ENCODE results near the gene ESF1. TPM values are rescaled to one million over a fixed set of nuclear protein-coding genes. Genes with fewer than 3 reads are reported as not detected.

Gene ESF1
- total and polyA plus RNA-seq, 9 of the 15 experiments (the other 6 are each of a cell fraction or from before 2014, with no cell fraction given), result 7.0 to 30.4 (median 18.6) TPM

DNA sequence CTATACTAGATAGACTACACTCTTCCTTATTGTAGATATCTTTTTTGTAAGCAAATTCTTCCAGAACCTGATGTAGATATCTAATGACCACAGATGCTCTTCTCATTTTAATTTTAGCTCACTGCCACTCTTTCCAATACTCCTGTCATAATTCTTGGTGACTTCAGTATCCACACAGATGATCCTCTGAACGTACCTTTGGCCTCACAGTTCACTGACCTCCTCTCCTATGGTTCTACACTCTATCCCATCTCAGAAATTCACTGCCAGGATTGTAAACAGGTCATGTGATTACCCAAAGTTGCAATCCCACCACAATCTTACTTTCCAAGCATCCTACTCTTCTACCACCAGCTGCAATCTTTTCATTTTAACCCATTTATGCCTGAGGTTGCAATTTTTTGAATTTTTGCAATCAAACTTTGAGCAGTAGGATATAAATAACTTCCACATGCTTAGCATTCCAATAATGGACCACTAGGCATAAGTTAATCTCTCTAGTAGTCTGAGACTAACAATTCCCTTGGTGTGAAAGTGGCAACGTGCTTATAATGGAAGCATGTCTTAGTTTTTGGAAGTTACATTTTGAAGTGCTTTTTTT, 31.2 kb downstream of the ESF1 start:
- intact Hi-C loops (cut with micrococcal nuclease), result no loop called here
- CTCF ChIA-PET (ENCODE audit: low intra/inter-chr PET ratio), result no interaction called here
- FAIRE-seq (no peak), DNase-seq (ENCODE audit: extremely low read depth in 1 of 4, low spot score in 3 of 4) (no peak), ATAC-seq (no peak)
- Histone ChIP-seq H3K9me1 (ENCODE audit: control insufficient read depth, insufficient read depth, low read length) (no peaks in the 10 kb centered on the region), H2AFZ (ENCODE audit: low read depth, low read length) (no peak overlapping the region), H3K27ac (ENCODE audit: extremely low read depth, low read depth, low read length) (no peak overlapping the region), H3K9me3 (replicated peaks; ENCODE audit: control insufficient read depth, insufficient read depth, low read depth, low read length) (no peaks in the 10 kb centered on the region), H3K4me3 (no peak overlapping the region), H4K20me1 (replicated peaks; ENCODE audit: control insufficient read depth, insufficient read depth, low read length) (no peaks in the 10 kb centered on the region), H3K27me3 (ENCODE audit: control insufficient read depth in 2 of 2, insufficient read depth in 2 of 2, low read length in 2 of 2) (no peaks in the 10 kb centered on the region), H3K36me3 (ENCODE audit: control insufficient read depth, insufficient read depth, low read length) (peaks cover 64% of the 10 kb centered on the region; the same call in 2 of the 3 replicates), H3K79me2 (ENCODE audit: control insufficient read depth, insufficient read depth, low read length) (no peaks in the 10 kb centered on the region), H3K4me1 (replicated peaks in 1 of 2; ENCODE audit: control insufficient read depth in 2 of 2, insufficient read depth in 2 of 2, low read length in 2 of 2) (no peaks in the 10 kb centered on the region), H3K9ac (ENCODE audit: insufficient read depth in 1 of 2, low read depth in 2 of 2, low read length in 2 of 2) (no peak overlapping the region), H3K4me2 (ENCODE audit: insufficient read depth, low read length) (no peak overlapping the region)
- POLR2A ChIA-PET, result interaction anchor here (1.0 kb wide), 1 partner anchor 38 kb away, joined by 3 read pairs; no protein-coding TSS in a partner anchor
- TSS peak; percentile 10 for BruUV-seq (replicated peaks)
- TF ChIP-seq, protein P1, sequence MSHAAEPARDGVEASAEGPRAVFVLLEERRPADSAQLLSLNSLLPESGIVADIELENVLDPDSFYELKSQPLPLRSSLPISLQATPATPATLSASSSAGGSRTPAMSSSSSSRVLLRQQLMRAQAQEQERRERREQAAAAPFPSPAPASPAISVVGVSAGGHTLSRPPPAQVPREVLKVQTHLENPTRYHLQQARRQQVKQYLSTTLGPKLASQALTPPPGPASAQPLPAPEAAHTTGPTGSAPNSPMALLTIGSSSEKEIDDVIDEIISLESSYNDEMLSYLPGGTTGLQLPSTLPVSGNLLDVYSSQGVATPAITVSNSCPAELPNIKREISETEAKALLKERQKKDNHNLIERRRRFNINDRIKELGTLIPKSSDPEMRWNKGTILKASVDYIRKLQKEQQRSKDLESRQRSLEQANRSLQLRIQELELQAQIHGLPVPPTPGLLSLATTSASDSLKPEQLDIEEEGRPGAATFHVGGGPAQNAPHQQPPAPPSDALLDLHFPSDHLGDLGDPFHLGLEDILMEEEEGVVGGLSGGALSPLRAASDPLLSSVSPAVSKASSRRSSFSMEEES (CRISPR knock-in tag; IDR thresholded peaks at IDR 0.05), result 0 out of 2 replicates have a peak, but pooled peaks have one; percentile 5
- TF ChIP-seq ELF1 (tag; IDR thresholded peaks at IDR 0.05), result no peak
- 86% methylated on average over 2 of the region's 2 CpGs for WGBS (ENCODE audit: insufficient coverage, low coverage, missing lambda C conversion rate)
- in situ Hi-C loops (cut with MboI), result no loop called here

DNA sequence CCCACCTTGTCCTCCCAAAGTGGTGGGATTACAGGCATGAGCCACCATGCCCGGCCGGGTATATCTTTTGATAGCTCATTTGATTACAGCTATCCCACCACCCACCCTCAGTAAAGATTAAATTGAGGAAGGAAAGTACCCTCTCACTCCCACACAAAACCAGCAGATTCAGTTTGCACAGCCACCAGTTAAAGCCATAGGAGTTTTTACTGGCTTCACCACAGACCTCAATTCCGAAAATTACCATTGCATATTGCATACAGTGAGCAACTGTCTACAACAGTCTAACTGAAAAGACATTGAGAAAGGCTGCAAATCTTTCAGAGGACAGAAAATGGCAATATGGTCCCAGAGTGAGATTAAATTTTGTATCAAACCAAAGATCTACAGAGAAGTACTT, 34.9 kb downstream of the ESF1 start:
- Histone ChIP-seq H4K20me1 (replicated peaks; ENCODE audit: control insufficient read depth, insufficient read depth, low read length) (no peaks in the 10 kb centered on the region), H3K9ac (ENCODE audit: insufficient read depth in 1 of 2, low read depth in 2 of 2, low read length in 2 of 2) (no peak overlapping the region), H3K9me1 (ENCODE audit: control insufficient read depth, insufficient read depth, low read length) (no peaks in the 10 kb centered on the region), H2AFZ (ENCODE audit: low read depth, low read length) (no peak overlapping the region), H3K4me1 (replicated peaks in 1 of 2; ENCODE audit: control insufficient read depth in 2 of 2, insufficient read depth in 2 of 2, low read length in 2 of 2) (no peaks in the 10 kb centered on the region), H3K79me2 (ENCODE audit: control insufficient read depth, insufficient read depth, low read length) (no peaks in the 10 kb centered on the region), H3K27me3 (ENCODE audit: control insufficient read depth in 2 of 2, insufficient read depth in 2 of 2, low read length in 2 of 2) (no peaks in the 10 kb centered on the region), H3K4me2 (ENCODE audit: insufficient read depth, low read length) (no peak overlapping the region), H3K9me3 (replicated peaks; ENCODE audit: control insufficient read depth, insufficient read depth, low read depth, low read length) (no peaks in the 10 kb centered on the region), H3K36me3 (ENCODE audit: control insufficient read depth, insufficient read depth, low read length) (peaks cover 43% of the 10 kb centered on the region; the same call in 2 of the 3 replicates), H3K4me3 (no peak overlapping the region), H3K27ac (ENCODE audit: extremely low read depth, low read depth, low read length) (no peak overlapping the region)
- DNase-seq (ENCODE audit: extremely low read depth in 1 of 4, low spot score in 3 of 4) (no peak), ATAC-seq (no peak), FAIRE-seq (no peak)
- 100% methylated on average over 3 of the region's 3 CpGs for WGBS (ENCODE audit: insufficient coverage, low coverage, missing lambda C conversion rate)
- intact Hi-C loops (cut with micrococcal nuclease), result no loop called here
- CTCF ChIA-PET (ENCODE audit: low intra/inter-chr PET ratio), result no interaction called here
- in situ Hi-C loops (cut with MboI), result no loop called here
- POLR2A ChIA-PET, result no interaction called here
- BruUV-seq (replicated peaks), result no TSS peak
- no peak for TF ChIP-seq FOS (IDR thresholded peaks at IDR 0.05; ENCODE audit: extremely low read depth, insufficient read length)
- no peak for TF ChIP-seq CSDE1 (IDR thresholded peaks at IDR 0.05)
- TF ChIP-seq ZKSCAN1 (IDR thresholded peaks at IDR 0.05; ENCODE audit: low read depth, low read length), result no peak
- TF ChIP-seq, protein P2, sequence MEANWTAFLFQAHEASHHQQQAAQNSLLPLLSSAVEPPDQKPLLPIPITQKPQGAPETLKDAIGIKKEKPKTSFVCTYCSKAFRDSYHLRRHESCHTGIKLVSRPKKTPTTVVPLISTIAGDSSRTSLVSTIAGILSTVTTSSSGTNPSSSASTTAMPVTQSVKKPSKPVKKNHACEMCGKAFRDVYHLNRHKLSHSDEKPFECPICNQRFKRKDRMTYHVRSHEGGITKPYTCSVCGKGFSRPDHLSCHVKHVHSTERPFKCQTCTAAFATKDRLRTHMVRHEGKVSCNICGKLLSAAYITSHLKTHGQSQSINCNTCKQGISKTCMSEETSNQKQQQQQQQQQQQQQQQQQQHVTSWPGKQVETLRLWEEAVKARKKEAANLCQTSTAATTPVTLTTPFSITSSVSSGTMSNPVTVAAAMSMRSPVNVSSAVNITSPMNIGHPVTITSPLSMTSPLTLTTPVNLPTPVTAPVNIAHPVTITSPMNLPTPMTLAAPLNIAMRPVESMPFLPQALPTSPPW (CRISPR knock-in tag; IDR thresholded peaks at IDR 0.05), result no peak
- TF ChIP-seq NUFIP1 (IDR thresholded peaks at IDR 0.05; ENCODE audit: partially characterized antibody), result no peak
- TF ChIP-seq, protein P3, sequence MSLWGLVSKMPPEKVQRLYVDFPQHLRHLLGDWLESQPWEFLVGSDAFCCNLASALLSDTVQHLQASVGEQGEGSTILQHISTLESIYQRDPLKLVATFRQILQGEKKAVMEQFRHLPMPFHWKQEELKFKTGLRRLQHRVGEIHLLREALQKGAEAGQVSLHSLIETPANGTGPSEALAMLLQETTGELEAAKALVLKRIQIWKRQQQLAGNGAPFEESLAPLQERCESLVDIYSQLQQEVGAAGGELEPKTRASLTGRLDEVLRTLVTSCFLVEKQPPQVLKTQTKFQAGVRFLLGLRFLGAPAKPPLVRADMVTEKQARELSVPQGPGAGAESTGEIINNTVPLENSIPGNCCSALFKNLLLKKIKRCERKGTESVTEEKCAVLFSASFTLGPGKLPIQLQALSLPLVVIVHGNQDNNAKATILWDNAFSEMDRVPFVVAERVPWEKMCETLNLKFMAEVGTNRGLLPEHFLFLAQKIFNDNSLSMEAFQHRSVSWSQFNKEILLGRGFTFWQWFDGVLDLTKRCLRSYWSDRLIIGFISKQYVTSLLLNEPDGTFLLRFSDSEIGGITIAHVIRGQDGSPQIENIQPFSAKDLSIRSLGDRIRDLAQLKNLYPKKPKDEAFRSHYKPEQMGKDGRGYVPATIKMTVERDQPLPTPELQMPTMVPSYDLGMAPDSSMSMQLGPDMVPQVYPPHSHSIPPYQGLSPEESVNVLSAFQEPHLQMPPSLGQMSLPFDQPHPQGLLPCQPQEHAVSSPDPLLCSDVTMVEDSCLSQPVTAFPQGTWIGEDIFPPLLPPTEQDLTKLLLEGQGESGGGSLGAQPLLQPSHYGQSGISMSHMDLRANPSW (CRISPR knock-in tag; IDR thresholded peaks at IDR 0.05), result no peak
- no peak for TF ChIP-seq ELF2 (CRISPR knock-in tag; IDR thresholded peaks at IDR 0.05)
- no peak for TF ChIP-seq GTF2E2 (tag; IDR thresholded peaks at IDR 0.05)
- no peak for TF ChIP-seq STAT5B (CRISPR knock-in tag; IDR thresholded peaks at IDR 0.05)

All from K562 (cell line).